Measurements from ENCODE around the gene HEATR9.

GRCh38 chr17:35895636-35896587 lies 27.2 kb upstream of the HEATR9 start:
- TF ChIP-seq POLR2AphosphoS5 (IDR thresholded peaks at IDR 0.05; ENCODE audit: borderline replicate concordance, low read depth, low read length) (no peak), EZH2 (IDR thresholded peaks at IDR 0.05) (no peak)
